HepG2 (cell line): Measurements from ENCODE around the gene TGM6. TPM values are rescaled to one million over a fixed set of nuclear protein-coding genes. Genes with fewer than 3 reads are reported as not detected.

ENCODE experiments used
- ARID2 ChIP-seq: sonication (generic); formaldehyde crosslinking; IDR thresholded peaks from 2 replicates; pipeline ENCODE4 v1.8.1; 2022; ENCODE audit warnings: mild to moderate bottlenecking, missing genetic modification reagents, borderline replicate concordance
- ATF3 ChIP-seq: sonication (generic); formaldehyde crosslinking; IDR thresholded peaks from 2 replicates; pipeline ENCODE4 v1.4.0; 2020; ENCODE audit warnings: missing genetic modification reagents
- ATF7 ChIP-seq, 2 experiments: fragments of 450-650 bp in 1 of 2; sonication (generic) in 1 of 2; formaldehyde crosslinking in 1 of 2; IDR thresholded peaks; 2 replicates each; pipeline versions ENCODE4 v1.4.0 to v1.6.1; 2016 to 2020; ENCODE audit warnings: antibody characterized with exemption in 1 of 2, mild to moderate bottlenecking in 1 of 2, missing genetic modification reagents in 1 of 2
- BRCA1 ChIP-seq: sonication (generic); formaldehyde crosslinking; IDR thresholded peaks from 2 replicates; pipeline ENCODE4 v1.4.0; 2020; ENCODE audit warnings: missing genetic modification reagents
- CHCHD3 ChIP-seq: sonication (generic); formaldehyde crosslinking; IDR thresholded peaks from 2 replicates; pipeline ENCODE4 v1.8.0; 2022; ENCODE audit warnings: mild to moderate bottlenecking, missing genetic modification reagents, moderate library complexity
- GMEB2 ChIP-seq: IDR thresholded peaks from 2 replicates; pipeline ENCODE4 v1.6.1; 2016; ENCODE audit warnings: missing biosample characterization, missing genetic modification reagents, low read depth
- HMGXB4 ChIP-seq, 2 experiments: sonication (generic) in 1 of 2; formaldehyde crosslinking in 1 of 2; IDR thresholded peaks; 2 replicates each; pipeline versions ENCODE4 v1.4.0 to v1.6.1; 2018 to 2020; ENCODE audit warnings: missing genetic modification reagents in 2 of 2, borderline replicate concordance in 1 of 2, low read depth in 1 of 2, mild to moderate bottlenecking in 1 of 2, missing biosample characterization in 1 of 2
- IKZF1 ChIP-seq: fragments of 450-650 bp; IDR thresholded peaks from 2 replicates; pipeline ENCODE4 v1.7.1; 2016
- IKZF4 ChIP-seq: sonication (generic); formaldehyde crosslinking; IDR thresholded peaks from 2 replicates; pipeline ENCODE4 v1.5.1; 2020; ENCODE audit warnings: borderline replicate concordance, mild to moderate bottlenecking, low read depth, missing genetic modification reagents; ENCODE audit errors: not compliant biosample characterization
- IKZF5 ChIP-seq: IDR thresholded peaks from 2 replicates; pipeline ENCODE4 v1.6.1; 2018; ENCODE audit warnings: missing genetic modification reagents, mild to moderate bottlenecking, missing compliant biosample characterization
- MIER3 ChIP-seq: IDR thresholded peaks from 2 replicates; pipeline ENCODE4 v1.6.1; 2016; ENCODE audit warnings: missing compliant biosample characterization, borderline replicate concordance
- NFE2L2 ChIP-seq: fragments of 150-350 bp; IDR thresholded peaks from 2 replicates; pipeline ENCODE4 v1.6.1; 2014; ENCODE audit warnings: low read length
- PLSCR1 ChIP-seq: sonication (generic); formaldehyde crosslinking; IDR thresholded peaks from 2 replicates; pipeline ENCODE4 v1.5.0; 2020; ENCODE audit warnings: missing genetic modification reagents, mild to moderate bottlenecking, borderline replicate concordance
- PRMT3 ChIP-seq: sonication (generic); formaldehyde crosslinking; IDR thresholded peaks from 2 replicates; pipeline ENCODE4 v1.8.1; 2022; ENCODE audit warnings: low read depth, mild to moderate bottlenecking, moderate library complexity, missing genetic modification reagents, borderline replicate concordance
- REPIN1 ChIP-seq: sonication (generic); formaldehyde crosslinking; IDR thresholded peaks from 2 replicates; pipeline ENCODE4 v1.8.0; 2022; ENCODE audit warnings: missing genetic modification reagents, low read depth, mild to moderate bottlenecking, borderline replicate concordance
- RFXANK ChIP-seq: IDR thresholded peaks from 2 replicates; pipeline ENCODE4 v1.6.1; 2016
- SATB2 ChIP-seq: sonication (generic); formaldehyde crosslinking; IDR thresholded peaks from 2 replicates; pipeline ENCODE4 v1.5.0; 2020; ENCODE audit warnings: missing genetic modification reagents
- SNAPC5 ChIP-seq: sonication (generic); formaldehyde crosslinking; IDR thresholded peaks from 2 replicates; pipeline ENCODE4 v1.8.1; 2023; ENCODE audit warnings: mild to moderate bottlenecking, missing genetic modification reagents, borderline replicate concordance
- ZBTB3 ChIP-seq: sonication (generic); formaldehyde crosslinking; IDR thresholded peaks from 2 replicates; pipeline ENCODE4 v1.4.0; 2020; ENCODE audit warnings: low read depth, mild to moderate bottlenecking, moderate library complexity, missing genetic modification reagents, borderline replicate concordance
- ZFP1 ChIP-seq: IDR thresholded peaks from 2 replicates; pipeline ENCODE4 v1.6.1; 2016
- ZIK1 ChIP-seq: sonication (generic); formaldehyde crosslinking; IDR thresholded peaks from 2 replicates; pipeline ENCODE4 v1.5.0; 2020; ENCODE audit warnings: mild to moderate bottlenecking, low read depth, missing genetic modification reagents, borderline replicate concordance
- ZNF607 ChIP-seq: sonication (generic); formaldehyde crosslinking; IDR thresholded peaks from 2 replicates; pipeline ENCODE4 v1.5.1; 2020; ENCODE audit warnings: missing genetic modification reagents, mild to moderate bottlenecking, borderline replicate concordance
- ZNF788 ChIP-seq: sonication (generic); formaldehyde crosslinking; IDR thresholded peaks from 2 replicates; pipeline ENCODE4 v1.5.0; 2020; ENCODE audit warnings: mild to moderate bottlenecking, missing genetic modification reagents, borderline replicate concordance
- polyA plus RNA-seq, 8 experiments: library from polyadenylated mRNA; depleted of rRNA in 3 of 8; stranded (reverse) in 7 of 8; unstranded in 1 of 8; fragments of >200 nt; fragmentation: Illumina TruSeq in 4 of 8; extraction: Trizol in 4 of 8; gene quantifications; 2 replicates each; pipeline versions ENCODE4 v1.2.1 to v1.2.3, GENCODE V29; 2011 to 2016; ENCODE audit warnings: low read depth in 4 of 8, missing spikeins in 1 of 8, mixed read lengths in 1 of 8; ENCODE audit not compliant: insufficient read depth in 1 of 8
- total RNA-seq, 5 experiments: library from RNA; depleted of rRNA; stranded (reverse); fragments of >200 nt; fragmentation: Illumina TruSeq; extraction: Trizol; gene quantifications; 2 replicates each; pipeline ENCODE4 v1.2.3, GENCODE V29; 2016; ENCODE audit warnings: low read depth in 1 of 5

Gene TGM6
- total and polyA plus RNA-seq, 2 of the 13 experiments (the other 11 are each of a cell fraction or from before 2014, with no cell fraction given), result not detected

DNA sequence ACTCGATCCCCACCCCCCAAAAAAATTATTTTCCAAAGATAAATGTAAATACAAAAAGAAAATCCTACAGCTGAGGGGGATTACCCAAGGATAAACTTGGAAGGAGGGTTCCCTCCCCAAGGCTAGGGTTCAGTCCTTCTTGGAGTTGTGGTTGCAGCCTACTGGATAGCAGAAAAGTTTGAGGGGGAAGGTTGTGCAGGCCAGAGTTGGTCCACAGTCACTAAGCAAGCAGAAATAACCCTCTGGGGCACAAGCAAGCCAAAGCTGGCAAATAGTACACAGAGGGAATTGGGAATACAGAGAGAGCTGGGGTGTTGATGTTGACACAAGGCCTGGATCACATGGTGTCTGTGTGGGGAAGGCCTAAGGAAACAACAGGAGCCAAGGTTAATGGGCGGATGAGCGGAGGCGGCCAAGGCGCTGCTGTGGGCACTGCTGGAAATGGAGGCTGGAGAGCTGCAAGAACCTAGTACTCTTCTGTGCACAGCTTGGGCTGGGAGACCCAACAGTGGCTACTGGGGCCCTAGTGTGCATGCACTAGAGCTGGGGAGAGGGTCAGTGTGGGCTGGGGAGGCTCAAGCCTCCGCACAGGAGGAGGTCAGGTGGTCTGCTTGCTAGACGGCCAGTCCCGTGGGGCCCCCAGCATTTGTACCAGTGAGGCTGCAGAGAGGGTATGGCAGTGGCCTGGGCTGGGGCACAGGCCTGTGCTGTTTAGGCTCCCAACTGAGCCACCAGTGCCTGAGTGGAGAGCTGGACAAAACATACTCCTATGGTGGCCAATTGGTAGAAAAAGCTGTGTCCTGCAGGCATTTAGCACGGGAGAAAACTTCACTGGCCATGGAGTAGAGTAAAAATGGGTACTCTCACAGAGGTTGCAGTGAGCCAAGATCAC, 95.4 kb downstream of the TGM6 start (continued):
- TF ChIP-seq HMGXB4 (CRISPR knock-in tag; IDR thresholded peaks at IDR 0.05; ENCODE audit: borderline replicate concordance in 1 of 2, low read depth in 1 of 2) (peak; percentile 70 to 83; a peak in 3 of 4 replicates), SATB2 (CRISPR knock-in tag) (no peak), ZBTB3 (CRISPR knock-in tag) (no peak), PLSCR1 (CRISPR knock-in tag) (no peak), IKZF5 (CRISPR knock-in tag) (peak; percentile 95), MIER3 (CRISPR knock-in tag) (peak; percentile 90), BRCA1 (peak; percentile 64; the same call in 1 of the 2 replicates), ATF3 (CRISPR knock-in tag) (peak; percentile 27; the same call in 1 of the 2 replicates), ATF7 (IDR thresholded peaks at IDR 0.05) (no peak), ATF7 (CRISPR knock-in tag; IDR thresholded peaks at IDR 0.05) (no peak), CHCHD3 (CRISPR knock-in tag) (no peak), NFE2L2 (no peak), ZNF788 (CRISPR knock-in tag) (peak; percentile 87; the same call in 1 of the 2 replicates), PRMT3 (CRISPR knock-in tag) (no peak), REPIN1 (CRISPR knock-in tag) (0 out of 2 replicates have a peak, but pooled peaks have one; percentile 71), ARID2 (no peak), IKZF1 (no peak), ZIK1 (CRISPR knock-in tag) (peak; percentile 48; the same call in 1 of the 2 replicates), RFXANK (CRISPR knock-in tag) (no peak), ZNF607 (peak; percentile 93), IKZF4 (peak; percentile 63), ZFP1 (CRISPR knock-in tag) (peak; percentile 84; the same call in 1 of the 2 replicates), SNAPC5 (CRISPR knock-in tag) (no peak), GMEB2 (CRISPR knock-in tag) (no peak)
